Esophagus muscularis mucosa (tissue), 4 donors: ENCODE results near the gene ALAS2.

ENCODE experiments used
- CTCF ChIP-seq, 3 experiments: fragments of 200-600 bp in 2 of 3; fragments of 450-650 bp in 1 of 3; sonication (generic) in 2 of 3; IDR thresholded peaks; one replicate each; pipeline ENCODE4 v1.5.1; 2017 to 2019; ENCODE audit warnings: antibody characterized with exemption in 3 of 3, mild to moderate bottlenecking in 2 of 3, moderate library complexity in 1 of 3
- EP300 ChIP-seq: sonication (generic); formaldehyde crosslinking; IDR thresholded peaks from one replicate; pipeline ENCODE4 v1.6.1; 2017; ENCODE audit warnings: antibody characterized with exemption
- POLR2A ChIP-seq: fragments of 450-650 bp; IDR thresholded peaks from one replicate; pipeline ENCODE4 v1.6.1; 2017; ENCODE audit warnings: antibody characterized with exemption, moderate library complexity, mild to moderate bottlenecking, low read depth
- POLR2AphosphoS5 ChIP-seq, 2 donors: sonication (generic); formaldehyde crosslinking; IDR thresholded peaks; one replicate each; pipeline ENCODE4 v1.6.1; 2017; ENCODE audit warnings: antibody characterized with exemption in 2 of 2

GRCh38 chrX:55026143-55026542, 4.6 kb downstream of the ALAS2 start:
- TF ChIP-seq CTCF (IDR thresholded peaks at IDR 0.05) (no peak), POLR2AphosphoS5 (IDR thresholded peaks at IDR 0.05) (no peak), EP300 (no peak), POLR2A (no peak)
